NOMO-1 treated with dmso at 0.1 percent for 144 hours (cell line): ENCODE data around the gene GGNBP2.
A peak's percentile ranks its signal among the peaks of the same experiment; 100 is the strongest.

Source experiments
- DNase-seq: peaks from one replicate; lab custom pipeline; 2025; ENCODE audit not compliant: unreplicated experiment; lab: John Stamatoyannopoulos, UW

Gene GGNBP2

DNA sequence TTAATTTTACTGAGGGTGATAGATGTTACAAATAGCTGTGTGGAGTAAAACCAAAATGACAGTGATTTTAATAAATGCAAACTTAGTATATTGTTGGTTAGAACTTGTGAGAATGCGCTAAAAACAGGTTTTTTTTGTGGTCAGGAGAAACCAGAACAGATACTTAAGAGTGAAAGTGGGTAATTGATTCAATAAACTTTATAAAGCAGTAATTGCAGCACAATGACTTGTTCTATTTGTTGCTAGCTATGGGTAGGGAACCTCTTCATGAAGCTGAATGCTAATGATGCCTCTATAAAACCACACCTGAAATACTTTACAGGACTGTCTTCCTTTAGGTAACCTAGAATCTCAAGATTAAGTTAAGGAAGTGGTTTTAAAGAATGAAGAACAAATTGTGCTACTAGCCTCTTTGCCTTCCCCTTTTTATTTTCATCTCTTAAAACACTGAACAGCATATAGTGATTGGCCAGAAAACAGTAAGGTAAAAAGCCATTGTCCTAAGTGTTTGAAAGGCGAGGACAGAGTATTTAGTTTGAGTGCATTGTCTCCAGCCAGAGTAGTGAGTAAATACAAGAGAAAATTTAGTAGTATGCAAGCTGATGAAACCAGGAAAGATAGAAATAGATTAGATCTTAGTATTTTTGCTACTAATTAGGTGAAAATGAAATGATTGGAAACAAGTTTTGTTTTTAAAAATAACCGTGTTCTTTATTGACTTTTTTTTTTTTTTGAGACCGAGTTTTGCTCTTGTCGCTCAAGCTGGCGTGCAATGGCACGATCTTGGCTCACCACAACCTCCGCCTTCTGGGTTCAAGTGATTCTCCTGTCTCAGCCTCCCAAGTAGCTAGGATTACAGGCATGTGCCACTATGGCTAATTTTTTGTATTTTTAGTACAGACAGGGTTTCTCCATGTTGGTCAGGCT is 6.0 kb downstream of the GGNBP2 start:
- peak; percentile 6 for DNase-seq

GRCh38 chr17:36553459-36553858 is 8.7 kb downstream of the GGNBP2 start:
- no peak for DNase-seq

- DNase-seq = no peak
These were observed 21.4 kb downstream of the GGNBP2 start for GRCh38 chr17:36566081-36566480.

DNA sequence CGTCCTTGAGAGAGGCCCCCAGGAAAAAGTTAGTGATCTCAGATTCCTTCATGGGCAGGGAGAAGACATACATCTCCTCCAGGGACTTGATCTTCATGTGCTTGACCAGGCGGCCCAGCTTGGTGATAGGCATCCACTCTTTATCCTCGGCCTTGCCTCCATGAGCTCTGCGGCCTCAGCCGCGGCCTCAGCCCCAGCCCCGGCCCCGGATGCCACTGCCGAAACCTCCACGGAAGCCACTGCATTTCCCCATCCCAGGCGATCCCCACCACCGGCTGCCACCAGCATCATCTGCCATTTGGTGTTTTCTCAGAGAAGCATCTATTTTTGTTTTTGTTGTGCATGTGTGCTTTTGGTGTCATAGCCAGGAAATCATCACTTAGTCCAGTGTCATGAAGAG is 30.3 kb downstream of the GGNBP2 start:
- DNase-seq = no peak

DNA sequence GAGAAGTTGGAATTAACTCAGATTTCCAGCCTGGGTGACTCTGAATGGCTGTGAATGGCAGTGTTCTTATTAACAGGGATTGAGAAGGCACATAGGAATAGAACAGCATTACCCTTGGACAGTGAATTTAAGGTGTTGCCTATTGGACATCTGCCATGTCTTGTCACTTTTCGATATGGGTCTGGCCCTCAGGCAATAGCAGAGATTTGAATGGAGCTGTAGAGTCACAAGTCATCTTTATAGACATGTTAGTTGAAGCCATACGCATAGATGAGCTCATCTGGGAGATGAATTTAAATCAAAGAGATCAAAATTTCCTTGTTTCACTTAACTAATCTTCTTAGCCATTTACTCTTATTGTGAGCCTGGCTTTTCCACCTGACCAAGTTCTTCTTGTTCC is 32.1 kb downstream of the GGNBP2 start:
- no peak for DNase-seq

DNA sequence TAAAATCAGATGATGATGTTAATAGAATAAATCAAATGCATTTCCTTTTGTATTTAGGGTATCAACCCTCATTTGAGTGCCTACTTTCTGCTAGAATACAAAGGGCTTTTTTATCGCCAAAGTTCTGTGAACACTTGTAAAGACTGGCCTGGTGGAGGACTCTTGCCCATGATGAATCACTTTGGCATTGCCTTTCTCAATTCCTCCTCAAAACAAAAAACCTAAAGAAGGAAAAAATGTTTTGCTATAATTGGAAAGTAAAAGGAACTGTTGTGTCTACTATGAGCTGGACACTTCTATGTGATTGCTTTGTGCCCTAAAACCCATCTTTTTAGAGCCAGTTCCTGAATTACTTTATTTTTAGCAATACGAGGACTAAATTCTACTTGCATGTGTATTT is 34.0 kb downstream of the GGNBP2 start:
- DNase-seq = no peak

DNA sequence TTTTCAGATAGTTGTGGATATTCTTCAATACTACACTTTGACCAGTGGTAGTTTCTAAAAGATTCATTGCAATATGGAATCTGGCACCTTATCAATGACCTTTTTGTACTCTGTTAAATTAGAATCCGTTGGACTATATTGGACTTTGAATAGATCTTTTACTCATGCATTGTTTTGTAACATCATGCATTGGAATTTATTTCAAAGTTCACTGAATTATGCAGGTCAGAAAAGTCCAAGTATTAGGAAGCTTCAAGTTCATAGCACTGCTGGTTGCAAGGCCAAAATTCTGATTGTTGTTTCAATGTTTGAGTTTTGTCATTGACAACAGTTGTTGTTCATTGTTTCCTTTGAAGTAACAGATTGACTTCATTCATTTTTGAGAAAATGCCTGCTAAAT is 39.1 kb downstream of the GGNBP2 start:
- no peak for DNase-seq

DNA sequence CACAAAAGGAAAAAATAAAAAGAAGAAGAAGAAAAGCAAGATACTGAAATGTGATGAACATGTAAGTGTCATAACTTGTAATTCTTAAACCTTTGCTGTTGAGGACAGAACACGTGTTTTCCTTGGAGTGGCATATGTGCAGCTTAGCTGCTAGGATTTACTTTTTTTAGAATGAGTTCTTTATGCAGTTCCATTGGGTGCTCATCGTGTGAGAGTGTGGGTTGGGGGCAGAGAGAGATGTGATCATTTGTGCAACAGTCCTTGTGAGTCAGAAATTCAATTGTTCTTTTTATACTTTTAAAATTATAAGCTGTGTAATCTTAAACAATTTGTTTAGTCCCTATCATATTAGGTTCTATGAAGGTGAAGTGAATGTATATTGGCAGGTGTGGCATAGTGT is 41.4 kb downstream of the GGNBP2 start:
- DNase-seq = no peak

- DNase-seq = no peak
These were observed 45.4 kb downstream of the GGNBP2 start for GRCh38 chr17:36590082-36590481.

- peak; percentile 51 for DNase-seq
These were observed 47.0 kb downstream of the GGNBP2 start, which contains the start of gene DHRS11 for GRCh38 chr17:36591434-36592315. Gene DHRS11 (plus strand): TSS chr17:36591879. CDS start chr17:36592010, 131 bp downstream.

DNA sequence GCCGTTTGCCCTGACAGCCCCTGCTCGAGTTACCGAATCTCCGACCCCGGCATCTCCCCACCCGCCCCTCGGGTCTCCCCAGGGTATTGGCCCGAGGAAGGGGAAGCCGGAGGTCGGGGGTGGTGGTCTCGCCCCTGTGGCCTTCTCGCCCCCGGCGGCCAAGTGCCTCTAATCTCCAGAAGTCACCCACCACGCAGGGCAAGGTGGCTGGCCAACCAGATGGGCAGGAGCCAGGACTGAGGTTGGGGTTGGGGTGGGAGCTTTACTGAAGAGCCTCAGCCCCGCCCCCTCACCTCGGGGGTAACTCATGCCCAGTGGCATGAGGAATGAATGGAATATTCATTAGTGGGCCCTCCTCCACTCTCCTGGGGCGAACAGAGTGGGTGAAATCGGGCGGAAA is 47.6 kb downstream of the GGNBP2 start:
- no peak for DNase-seq

DNA sequence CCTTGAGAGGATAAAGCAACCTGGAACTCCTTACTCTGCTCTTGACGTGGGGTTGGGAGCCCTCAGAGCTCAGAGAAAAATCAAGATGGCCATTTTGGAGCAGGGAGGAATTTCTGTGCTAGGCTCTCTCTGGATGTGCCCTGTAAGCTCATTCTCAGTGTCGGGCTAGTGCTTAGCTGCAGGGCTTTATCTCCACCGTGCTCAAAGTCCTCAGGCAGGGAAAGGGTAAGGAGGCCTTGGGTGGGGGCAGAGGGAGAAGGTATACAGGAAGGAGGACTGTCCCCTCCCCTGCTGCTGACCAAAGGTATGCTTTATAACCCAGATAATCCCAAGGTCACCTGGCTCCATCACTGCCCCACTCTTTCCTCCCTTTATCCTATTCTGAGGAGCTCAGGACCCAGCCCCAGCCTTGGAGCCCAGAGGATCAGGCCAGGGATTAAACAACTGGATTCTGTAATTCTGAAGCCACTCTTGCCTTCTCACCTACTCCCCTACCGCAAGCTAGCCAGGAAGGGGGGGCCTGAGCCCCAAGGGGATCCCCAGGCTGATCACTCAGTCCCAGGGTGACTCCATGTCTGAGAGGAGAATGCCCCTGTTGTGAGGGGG is 48.1 kb downstream of the GGNBP2 start:
- DNase-seq = no peak

- no peak for DNase-seq
These were observed 49.1 kb downstream of the GGNBP2 start for GRCh38 chr17:36593656-36594316.

DNA sequence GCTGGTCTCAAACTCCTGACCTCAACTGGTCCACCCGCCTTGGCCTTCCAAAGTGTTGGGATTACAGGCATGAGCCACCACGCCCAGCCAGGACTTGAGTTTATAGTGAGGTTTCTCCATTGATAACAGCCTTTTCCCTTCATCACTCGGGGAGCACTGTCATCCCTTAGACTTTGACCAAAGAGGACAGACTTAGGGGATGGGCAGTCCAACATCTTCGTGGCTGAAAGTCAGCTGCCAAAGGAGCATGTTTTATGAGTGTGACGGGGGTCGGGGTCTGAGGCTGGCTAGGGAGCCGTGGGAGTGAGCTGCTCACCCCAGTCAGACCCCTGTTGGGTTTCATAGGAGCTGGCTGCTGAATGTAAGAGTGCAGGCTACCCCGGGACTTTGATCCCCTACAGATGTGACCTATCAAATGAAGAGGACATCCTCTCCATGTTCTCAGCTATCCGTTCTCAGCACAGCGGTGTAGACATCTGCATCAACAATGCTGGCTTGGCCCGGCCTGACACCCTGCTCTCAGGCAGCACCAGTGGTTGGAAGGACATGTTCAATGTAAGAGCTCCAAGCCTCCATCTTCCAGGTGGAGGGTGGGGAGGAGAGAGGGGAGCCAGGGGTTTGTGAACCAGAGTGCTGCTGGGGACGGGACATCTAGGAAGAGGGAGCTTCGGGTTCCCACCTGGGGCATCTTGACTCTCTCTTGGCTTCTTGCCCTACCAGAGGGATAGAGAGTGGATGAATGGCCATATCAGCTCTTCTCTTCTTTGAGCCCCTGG is 50.1 kb downstream of the GGNBP2 start:
- DNase-seq = no peak

DNA sequence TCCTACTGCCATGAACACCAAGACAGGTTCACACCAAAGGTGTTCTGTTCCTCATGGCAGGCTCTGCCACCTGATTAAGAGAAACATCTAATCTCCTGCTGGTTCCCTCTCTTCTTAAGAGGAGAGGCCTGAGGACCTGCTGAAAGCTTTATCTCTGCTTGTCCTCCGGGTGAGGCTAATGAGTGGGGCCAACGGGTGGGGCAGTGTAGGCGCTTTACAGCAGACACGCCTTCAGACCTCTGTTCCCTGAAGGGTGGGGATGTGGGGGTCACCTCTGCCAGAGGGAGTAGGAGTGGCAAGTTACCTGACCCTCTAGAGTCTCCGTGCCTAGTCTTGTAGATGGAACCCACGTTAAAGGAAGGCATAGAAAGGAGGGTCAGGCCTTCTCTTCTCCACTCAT is 52.5 kb downstream of the GGNBP2 start:
- DNase-seq = no peak

- DNase-seq = no peak
These were observed 53.4 kb downstream of the GGNBP2 start for GRCh38 chr17:36597866-36598777.

GRCh38 chr17:36598951-36599401 is 54.3 kb downstream of the GGNBP2 start:
- DNase-seq = no peak

DNA sequence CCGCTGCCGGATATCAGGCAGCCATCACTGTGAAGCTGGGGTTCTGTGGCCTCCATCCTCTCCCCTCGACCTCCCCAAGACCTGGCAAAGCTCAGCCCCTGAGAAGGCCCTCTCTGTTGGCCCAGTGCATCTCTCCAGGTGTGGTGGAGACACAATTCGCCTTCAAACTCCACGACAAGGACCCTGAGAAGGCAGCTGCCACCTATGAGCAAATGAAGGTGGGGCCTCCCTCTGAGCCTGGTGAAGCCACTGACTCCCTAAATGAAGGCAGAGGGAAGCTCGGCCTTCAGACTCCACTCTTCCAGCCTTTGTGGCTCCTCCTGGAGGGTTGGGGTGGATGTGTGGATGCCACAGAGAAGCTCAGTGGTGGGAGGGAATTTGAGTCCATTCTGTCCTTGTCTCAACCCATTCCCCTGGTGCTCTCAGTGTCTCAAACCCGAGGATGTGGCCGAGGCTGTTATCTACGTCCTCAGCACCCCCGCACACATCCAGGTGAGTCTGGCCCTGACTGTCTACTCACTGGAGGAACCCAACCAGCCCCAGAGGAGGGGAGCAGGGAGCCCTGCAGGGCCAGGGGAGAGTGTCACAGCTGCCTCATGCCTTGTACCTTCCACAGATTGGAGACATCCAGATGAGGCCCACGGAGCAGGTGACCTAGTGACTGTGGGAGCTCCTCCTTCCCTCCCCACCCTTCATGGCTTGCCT is 55.0 kb downstream of the GGNBP2 start:
- DNase-seq = no peak
